ENCODE results near the gene PSMD6. TPM values are rescaled to one million over a fixed set of nuclear protein-coding genes. Genes with fewer than 3 reads are reported as not detected.

The PSMD6 gene
- polyA plus RNA-seq, 5 donors: 85.1 to 114 (median 93.5) TPM

DNA sequence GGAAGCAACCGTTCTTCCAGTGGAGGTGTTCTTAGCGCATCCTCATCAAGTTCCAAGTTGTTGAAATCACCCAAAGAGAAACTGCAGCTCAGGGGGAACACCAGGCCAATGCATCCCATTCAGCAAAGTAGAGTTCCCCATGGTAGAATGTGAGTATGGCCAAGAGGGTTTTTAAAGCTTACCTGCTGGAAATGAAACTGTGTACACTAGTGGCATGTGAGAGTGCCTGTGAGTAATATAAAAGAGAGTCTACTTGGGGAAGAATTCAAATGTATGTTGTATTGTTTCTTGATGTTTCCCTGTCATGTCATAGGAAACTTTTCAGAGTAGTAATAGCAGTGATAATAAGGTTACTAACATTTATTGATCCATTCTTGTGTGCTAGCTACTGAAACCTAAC, 43.3 kb downstream of the PSMD6 start:
- no peak for DNase-seq

DNA sequence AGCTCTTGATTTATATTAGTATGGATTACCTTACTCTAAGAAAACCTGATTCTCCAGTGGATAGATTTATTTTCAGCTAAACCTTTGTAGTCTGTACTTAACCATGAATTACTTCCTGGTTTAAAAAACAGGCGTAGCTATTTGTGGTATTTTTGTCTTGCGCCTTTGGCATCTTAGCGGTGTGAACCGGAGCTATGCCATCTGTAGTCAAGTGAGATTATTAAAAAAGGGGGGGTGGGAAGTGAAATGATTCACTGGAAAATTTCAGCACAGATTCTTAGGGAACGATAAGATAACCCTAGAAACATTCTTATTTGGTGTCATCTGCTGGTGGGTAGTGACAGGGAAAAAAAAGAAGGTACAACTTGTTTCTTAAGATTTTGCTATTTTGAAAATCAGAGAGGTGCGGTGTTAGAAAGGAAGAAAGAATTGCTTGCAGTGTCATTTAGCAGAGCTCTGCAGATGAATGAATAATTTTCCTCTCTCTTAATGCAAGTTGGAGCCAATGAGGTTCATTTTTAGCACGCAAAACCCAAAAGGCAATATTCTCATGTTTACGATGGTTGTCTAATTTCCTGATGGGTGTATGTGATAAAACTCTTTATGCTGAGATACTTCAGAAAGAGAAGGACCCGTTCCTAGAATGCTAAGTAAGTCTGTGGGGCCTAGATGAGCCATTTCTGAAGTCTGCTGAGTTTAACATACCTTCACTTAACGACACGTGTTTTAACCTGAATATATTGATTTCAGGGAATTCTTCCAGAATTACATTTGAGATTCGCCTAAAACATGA, 44.0 kb downstream of the PSMD6 start:
- peak; percentile 40 to 55 for DNase-seq

DNA sequence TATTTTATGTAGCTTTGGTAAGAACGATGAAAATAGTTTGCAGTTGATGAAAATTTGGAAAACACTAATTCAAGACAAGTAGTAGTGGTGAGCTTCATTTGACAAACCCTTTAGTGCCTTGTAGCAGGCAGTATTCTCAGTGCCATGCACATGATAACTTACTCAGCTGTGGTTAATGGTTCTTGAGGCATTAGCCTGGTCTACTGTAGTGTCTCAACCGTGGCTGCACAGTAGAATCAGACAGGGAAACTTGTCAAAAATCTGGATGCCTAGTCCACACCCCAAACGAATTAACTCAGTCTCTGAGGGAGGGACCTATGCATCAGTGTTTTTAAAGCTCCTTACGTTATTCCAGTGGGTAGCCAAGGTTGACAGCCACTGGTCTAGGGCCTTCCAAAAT, 45.4 kb downstream of the PSMD6 start:
- DNase-seq: no peak

DNA sequence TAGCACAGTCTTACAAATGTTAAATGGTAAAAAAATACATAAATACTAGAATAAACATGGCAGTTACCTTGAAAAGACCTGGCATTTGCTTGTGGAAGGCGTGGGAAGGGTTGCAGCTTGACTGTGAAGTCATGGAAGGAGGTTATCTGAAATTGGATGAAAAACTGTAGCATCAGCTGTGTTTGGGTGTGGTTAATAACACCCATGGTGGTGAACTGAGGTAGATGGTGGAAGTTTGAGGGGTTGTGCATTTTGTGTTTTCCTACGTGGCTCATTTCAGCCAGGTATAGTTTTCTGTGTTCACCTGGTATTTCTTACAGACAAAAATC, 46.5 kb downstream of the PSMD6 start:
- DNase-seq: no peak

DNA sequence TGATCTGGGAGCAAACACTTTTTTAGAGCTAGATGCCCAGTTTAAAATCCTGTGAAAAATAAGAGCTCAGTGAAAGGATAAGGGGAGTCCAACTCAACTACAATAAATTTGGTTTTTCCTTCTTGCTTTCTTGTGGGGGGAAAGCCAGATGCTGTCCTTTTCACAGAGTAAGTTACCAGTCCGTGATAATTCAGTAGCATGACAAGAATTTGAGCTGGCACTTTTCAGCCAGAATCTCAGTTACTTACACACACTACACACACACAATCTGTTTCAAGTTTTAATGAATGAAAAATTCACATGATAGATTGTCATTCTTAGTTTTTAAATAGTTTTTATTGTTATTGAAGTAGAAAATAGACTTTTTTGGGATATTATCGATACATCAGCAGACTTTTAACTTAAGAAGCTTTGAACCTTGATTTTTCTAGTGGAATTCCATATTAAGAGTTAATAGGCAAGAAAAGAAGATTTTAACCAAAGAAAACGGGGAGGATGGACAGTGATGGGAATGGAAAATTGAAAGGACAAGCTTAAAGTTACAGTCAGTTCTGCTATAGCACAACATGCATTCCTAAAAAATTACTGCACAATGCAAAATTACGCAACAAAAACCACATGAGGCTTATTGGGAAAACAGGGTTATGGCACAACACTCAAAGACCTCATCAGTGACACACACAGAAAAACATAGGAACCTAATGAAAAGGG, 47.0 kb downstream of the PSMD6 start:
- peak; percentile 61 to 74 for DNase-seq

DNA sequence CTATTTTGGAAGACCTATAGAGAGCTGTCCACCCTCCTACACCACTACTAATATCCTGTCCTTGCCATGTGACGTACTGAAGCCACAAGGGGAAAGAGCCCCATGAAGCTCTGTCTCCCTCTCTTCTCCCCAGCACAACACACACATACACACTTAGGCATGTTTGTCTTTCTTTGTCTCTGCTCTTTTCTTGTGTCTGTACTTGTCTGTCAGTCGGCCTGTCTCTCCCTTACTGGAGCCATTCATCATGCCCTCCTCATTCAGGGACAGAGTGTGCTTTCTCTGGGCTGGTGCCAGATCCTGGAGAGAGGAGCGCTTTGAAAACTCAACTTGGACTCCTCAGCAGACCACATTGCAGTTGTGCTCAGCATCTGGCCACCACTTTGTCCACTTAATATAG, 47.6 kb downstream of the PSMD6 start:
- DNase-seq: no peak

DNA sequence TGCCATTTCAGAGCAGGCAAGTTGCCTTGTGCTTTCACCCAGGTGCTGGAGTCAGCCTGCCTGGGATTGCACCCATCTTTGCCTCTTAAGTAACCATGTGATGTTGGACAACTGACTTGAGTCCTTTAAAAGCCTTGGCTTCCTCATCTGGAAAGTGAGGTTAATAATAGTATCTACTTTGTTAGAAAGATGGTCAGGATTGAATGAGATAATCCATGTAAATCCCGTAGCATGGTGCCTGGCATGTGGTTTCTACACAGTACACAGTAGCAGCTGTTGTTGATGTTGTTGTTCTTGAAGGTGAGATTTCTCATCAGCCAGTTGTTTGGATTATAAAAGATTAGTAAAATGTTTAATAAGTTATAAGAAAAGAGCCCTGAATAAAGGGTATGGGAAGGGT, 48.8 kb downstream of the PSMD6 start:
- no peak for DNase-seq

DNA sequence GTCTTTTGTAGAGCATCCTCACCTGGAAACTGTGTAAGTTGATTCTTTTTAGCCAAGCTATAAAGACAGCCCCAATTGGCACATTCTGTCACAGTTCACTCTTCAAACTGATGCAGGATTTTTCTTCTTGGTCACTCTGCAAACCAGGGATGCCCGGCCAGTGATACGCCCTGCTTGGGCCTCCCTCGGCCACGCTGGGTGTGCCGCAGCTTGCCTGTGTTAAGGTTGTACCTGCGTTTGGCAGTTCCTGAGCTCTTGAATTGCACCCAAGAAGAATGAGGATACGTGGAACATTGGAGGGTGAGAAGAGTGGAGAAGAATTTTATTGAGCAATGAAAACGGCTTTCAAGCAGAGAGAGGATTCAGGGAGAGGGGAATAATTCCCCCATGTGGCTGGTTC, 49.9 kb downstream of the PSMD6 start:
- DNase-seq: no peak

DNA sequence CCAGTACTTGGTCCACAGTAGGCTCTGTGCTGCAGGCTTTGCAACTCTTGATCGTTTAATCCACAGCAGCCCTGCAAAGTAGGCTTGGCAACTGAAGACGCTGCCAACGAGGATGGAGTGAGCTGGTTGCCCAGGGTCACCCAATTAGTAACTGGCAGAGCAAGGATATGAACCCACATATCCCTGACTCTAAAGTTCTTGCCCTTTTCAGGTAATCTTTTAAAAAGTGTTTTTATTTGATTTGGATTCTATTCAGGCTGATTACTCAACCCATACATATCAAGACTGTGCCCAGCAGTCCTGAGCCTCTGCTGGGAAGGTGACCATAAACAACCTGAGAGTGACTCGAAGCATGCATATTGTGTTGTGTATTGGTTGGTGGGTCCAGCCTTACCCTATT, 50.3 kb downstream of the PSMD6 start:
- DNase-seq: no peak

DNA sequence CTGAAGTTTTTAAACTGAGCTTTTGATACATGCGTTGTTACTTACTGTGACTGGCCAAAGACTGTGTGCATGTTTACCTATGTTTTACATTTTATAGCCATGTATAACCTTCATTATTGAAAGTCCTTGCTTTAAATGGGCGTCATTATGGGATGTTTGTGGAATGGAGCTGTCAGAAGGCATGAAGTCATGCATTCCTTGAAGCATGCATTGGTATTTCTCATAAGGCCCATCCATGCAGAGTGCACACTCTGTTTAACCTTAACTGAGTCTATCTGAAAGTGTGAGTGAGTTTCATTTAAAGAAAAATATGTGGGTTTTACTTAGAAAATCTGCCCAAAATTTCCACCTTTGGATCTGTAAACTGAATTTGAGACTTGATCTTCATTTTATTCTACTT, 51.1 kb downstream of the PSMD6 start:
- no peak for DNase-seq

DNA sequence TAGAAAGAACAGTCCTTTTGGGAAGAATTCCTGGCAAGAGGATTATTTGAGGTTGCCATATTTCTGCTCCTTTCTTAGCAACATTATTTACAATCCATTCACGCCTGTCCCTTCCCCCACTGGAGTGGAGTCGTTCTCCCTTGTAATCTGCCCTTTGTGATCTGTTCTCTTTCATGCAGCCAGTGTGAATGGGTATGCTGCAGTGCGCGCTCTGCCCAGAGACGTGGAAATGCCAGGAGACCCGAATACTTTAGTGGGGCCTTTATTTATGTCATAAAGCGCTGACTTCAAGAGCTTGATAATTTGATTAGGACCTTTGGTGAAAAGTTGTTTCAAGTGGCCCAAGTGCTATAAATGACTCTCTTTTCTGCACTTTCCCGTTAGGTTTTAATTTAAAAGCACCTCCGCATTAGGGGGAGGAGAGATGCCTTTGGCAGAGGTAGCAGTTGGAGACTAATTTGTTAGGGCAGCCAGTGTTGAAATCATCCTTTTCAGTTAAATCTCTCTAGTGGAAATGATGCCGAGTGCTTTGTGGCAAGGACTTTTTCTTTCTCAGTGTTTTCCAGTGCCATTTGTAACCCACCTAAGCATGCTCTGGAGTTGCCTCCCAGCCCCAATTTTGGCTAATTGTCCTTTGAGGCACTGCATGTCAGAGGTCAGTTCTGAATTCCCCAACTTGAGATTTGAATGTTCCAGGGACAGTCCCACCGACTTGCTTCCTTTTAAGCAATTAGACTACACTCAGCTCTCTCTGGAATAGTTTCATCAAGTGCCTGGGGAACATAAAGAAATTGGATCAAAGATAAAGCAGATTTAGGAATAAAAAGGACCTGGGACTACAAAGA, 52.4 kb downstream of the PSMD6 start:
- DNase-seq: no peak

DNA sequence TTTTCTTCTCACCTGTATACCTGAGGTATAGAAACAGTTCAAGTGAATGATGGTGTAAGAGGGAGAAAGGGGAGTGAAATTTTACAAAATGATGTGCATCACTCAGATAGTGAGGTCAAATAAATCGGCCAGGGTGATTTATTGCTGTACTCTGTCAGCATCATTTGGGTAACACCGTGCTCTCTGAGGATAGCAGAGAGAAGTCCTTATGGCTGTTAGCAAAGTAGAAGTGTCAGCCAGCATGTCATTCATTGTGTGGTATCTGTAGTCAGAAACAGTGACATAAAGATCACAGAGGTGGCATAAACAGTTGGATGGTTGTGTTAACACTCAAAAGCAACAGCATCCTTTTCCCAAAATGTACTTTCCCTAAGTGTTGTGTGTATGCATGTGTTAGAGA, 53.4 kb downstream of the PSMD6 start:
- DNase-seq: no peak

DNA sequence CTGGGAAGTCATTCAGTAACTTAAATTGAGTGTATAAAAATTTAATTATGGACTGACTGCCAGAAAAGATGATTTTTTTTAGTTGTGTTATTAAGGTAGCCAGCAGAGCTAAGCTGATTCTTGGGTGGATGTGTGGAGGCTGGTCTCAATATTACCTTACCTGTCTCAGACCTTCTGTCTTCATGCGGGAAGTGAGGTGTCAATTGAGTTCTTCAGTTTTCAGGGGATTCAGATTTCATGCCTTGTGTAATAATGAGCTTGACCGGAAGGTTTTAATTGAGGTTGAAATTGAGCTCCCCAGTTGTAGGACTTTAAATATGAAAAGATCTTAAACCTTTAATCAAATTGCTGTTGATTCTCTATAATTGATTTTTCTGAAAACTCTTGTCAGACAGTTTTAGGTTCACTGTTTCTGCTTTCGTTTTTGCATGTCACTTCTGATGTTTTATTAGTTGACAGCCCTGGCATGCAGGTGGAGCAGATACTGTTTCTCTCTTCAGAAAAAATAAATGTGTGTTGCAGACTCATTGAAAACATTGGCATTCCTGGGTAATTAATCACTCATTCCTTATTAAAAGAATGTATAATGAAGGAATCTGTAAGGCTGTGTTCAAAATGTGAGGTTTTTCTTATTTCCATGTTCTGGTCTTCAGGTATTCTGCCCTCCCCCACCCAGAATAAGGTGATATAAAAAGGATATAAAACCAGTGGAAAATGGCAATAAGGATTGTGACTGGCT, 54.5 kb downstream of the PSMD6 start:
- DNase-seq: no peak

DNA sequence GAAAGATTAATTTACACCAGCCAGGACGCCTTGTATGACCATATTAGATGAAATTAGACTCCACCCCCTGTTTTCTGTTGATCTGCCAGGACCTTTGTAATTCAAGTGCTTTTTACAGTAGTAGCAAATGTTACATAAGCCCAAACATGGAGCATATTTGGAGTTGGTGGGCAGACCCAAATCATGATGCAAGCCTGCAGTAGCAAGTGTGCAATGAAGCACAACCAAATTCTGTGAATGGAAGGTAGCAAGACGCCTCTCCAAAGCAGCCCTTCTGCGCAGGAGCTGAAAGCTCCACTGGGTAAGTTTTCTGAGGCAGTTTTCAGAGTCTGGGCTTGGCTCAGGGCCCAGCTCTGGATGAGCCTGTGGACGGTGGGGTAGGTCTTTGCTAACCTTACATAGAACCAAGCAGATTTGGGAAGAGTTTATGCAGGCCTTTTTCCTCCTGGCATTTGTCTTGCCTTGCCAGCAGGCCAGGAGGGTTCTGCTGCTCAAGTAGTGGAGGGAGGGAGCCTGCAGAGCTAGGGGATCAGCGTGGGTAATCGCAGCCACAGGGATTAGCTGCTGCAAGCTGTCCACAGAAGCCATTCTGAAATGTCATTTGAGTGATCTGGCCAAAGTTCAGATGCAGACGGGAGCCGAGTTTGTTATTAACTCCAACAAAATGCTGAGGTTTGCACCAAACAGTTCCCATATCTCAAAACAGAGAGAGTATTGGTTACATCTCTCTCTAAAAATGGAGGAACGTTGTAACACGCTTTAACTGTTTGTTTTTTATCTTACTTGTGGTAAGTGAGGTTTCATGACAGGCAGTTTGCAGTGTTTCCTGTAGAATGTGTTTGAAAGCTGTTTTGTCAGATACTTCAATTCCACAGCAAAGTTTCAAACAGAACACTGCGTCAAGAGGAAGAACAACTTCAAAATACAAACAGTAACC, 55.4 kb downstream of the PSMD6 start:
- peak; percentile 57 to 63 for DNase-seq

DNA sequence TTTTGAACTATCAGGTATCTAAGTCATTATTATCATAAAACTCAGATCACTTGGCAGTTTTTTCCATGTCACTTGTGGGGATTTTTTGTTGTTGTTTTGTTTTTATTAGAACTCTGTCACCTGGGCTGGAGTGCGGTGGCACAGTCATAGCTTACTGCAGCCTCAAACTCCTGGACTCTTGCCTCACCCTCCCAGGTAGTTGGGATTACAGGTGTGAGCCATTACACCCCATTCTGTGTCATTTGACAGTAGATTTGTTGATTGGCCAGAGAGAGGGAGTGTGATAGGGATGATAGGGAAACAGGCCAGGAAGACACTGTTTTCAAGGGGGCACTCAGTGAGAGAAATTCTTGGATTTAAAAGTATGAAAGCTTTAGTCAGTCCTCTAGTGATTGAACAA, 56.4 kb downstream of the PSMD6 start:
- no peak for DNase-seq

DNA sequence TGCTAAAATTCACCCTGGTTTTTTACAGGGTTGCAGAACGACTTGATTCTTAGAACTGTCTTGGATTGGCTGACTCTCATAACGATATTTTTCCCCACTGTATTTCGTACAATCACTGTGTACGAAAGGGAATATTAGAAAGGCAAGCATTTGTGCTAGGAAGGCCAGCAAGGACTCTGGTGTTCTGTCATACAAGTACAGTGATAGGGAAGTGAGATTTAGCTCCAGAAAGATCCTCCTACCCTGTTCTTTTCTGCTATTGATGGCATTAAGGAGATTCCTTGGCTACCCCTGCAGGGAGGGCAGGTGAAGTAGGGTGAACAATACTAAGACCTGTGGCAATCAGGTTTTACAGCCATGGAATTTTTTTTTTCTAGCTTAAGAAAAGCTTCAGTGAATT, 57.3 kb downstream of the PSMD6 start:
- DNase-seq: no peak

DNA sequence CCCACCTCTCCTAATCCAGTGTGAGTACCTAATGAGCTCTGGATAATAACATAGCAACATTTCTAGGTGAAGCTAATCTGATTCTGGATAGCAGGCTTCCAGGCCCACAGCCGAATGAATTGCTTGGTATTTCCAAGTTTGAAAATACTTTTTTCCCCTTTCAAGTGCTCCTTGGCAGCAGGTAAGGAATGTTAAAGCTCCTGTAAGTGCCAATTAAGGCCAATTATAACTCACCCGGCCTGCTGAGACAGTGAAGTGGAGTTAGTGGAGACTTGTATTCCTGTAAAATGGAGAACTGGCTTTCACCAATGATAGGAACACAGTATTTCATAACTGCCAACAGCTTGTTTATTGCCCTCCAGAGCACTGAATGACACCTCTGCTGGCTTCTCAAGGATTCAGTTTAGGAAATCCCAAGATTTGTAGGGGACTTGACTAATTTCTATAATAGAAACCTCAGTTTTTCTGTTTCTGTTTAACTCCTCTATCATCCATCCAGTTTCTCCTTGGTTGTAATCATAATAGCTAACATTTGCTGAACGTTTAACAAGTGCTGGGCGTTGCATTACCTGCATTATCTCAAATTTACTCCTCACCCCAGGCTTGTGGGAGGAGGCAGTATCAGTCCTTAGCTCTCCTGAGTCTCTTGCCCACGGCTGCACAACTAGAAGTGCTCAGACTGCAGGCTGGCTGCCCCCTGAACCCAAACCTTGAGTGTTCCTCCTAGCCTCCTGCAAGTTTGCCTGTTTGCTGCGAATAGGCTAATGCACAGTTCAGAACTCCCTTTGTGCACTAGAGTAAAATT, 58.4 kb downstream of the PSMD6 start:
- DNase-seq: no peak

DNA sequence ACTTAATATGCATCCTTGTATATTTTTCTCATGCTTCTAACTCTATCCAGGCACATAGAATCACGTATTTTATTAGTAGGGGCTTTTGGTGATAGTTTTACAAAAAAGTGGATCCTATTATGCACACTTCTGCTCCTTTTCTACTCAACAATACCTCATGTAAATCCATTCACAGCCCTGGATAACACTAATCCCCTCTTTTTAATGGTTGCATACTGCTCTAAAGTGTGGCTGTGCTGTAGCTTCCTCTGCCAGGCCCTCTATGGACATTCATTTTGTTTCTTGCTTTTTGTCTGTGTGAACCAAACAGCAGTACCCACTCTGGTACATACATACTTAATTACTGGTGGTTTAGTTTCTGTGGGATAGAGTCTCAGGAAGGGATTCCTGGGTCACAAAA, 59.8 kb downstream of the PSMD6 start:
- no peak for DNase-seq

DNA sequence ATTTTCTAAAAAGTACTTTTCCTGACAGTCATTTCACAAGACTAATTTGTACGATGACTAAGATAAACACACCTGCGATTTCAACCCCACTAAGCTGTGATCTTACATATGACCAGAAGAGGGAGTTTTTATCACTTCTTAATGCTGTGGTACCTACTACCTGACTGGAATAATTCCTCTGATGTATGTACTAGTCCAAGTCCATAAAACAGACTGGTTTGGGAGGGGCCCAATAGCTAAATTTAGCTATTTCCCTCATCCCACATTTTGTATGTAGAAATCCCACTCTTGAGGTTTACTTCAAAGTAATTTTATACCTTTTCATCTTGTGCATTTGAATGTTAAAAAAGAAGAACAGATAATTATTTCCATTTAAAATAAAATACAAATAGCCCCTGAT, 61.4 kb downstream of the PSMD6 start:
- DNase-seq: no peak

All from right lung (tissue), 5 donors.